GM12878 (cell line): ENCODE data around the gene GPHB5. TPM values are rescaled to one million over a fixed set of nuclear protein-coding genes. Genes with fewer than 3 reads are reported as not detected.

ENCODE experiments used
- ATAC-seq: fragments of 200-7000 bp; cut with Tn5 transposase; 3 replicates; pipeline ENCODE4 v1.9.1; 2020; ENCODE audit warnings: mild to moderate bottlenecking, moderate library complexity
- BruUV-seq: library from RNA; stranded (reverse); fragments of 400-500 nt; replicated peaks from 2 replicates; lab custom pipeline; 2021; lab: Mats Ljungman, UMichigan
- CTCF ChIA-PET: fragments of 300-600 bp; sonication (Branson Sonifier 250); formaldehyde crosslinking; extraction: SDS; loops from one replicate; lab custom pipeline; 2021; ENCODE audit warnings: inconsistent platforms; lab: Yijun Ruan, JAX
- POLR2A ChIA-PET: fragments of 350-600 bp; formaldehyde crosslinking; extraction: SDS; loops from one replicate; lab custom pipeline; 2021; ENCODE audit warnings: inconsistent platforms; lab: Charles Lee
- RAD21 ChIA-PET: fragments of 300-600 bp; sonication (Branson Sonifier 250); formaldehyde crosslinking; loops from one replicate; lab custom pipeline; 2023; ENCODE audit warnings: antibody characterized with exemption; ENCODE audit not compliant: unreplicated experiment; lab: Charles Lee
- SMC1A ChIA-PET: fragments of 300-600 bp; sonication (Branson Sonifier 250); formaldehyde crosslinking; loops from one replicate; lab custom pipeline; 2023; ENCODE audit not compliant: unreplicated experiment, uncharacterized antibody; lab: Charles Lee
- DNase-seq: peaks from one replicate; pipeline ENCODE4 v3.0.0-alpha.2; 2011; ENCODE audit warnings: low read depth, low spot score
- FAIRE-seq: peaks from 3 replicates; lab custom pipeline; 2011; peaks lifted over from hg19 to GRCh38; lab: Jason Lieb, UNC
- H2AFZ ChIP-seq: 2 replicates; pipeline ENCODE4 v1.6.0; 2011; ENCODE audit warnings: low read depth, low read length, control low read depth; ENCODE audit not compliant: control insufficient read depth
- H3K27ac ChIP-seq: 2 replicates; pipeline ENCODE4 v1.5.1; 2011; ENCODE audit warnings: control low read depth; ENCODE audit not compliant: control insufficient read depth, insufficient read depth
- H3K27me3 ChIP-seq, 2 experiments: replicated peaks in 1 of 2; 2 replicates each; pipeline versions ENCODE4 v1.6.0 to v1.6.1; 2011; ENCODE audit warnings: low read length in 1 of 2; ENCODE audit not compliant: control insufficient read depth in 2 of 2, insufficient read depth in 2 of 2
- H3K36me3 ChIP-seq, 2 experiments: 2 replicates each; pipeline ENCODE4 v1.5.1; 2011; ENCODE audit warnings: low read length in 1 of 2; ENCODE audit not compliant: control insufficient read depth in 2 of 2, insufficient read depth in 2 of 2
- H3K4me1 ChIP-seq: 2 replicates; pipeline ENCODE4 v1.6.1; 2011; ENCODE audit warnings: mild to moderate bottlenecking, low read length, moderate library complexity, mixed read lengths; ENCODE audit not compliant: control insufficient read depth, insufficient read depth
- H3K4me2 ChIP-seq: 2 replicates; pipeline ENCODE4 v1.6.0; 2011; ENCODE audit warnings: control low read depth; ENCODE audit not compliant: control insufficient read depth, insufficient read depth
- H3K4me3 ChIP-seq: fragments of 200-600 bp; sonication (generic); 2 replicates; pipeline ENCODE4 v1.5.1; 2016
- H3K79me2 ChIP-seq: 2 replicates; pipeline ENCODE4 v1.6.0; 2011; ENCODE audit warnings: low read length; ENCODE audit not compliant: control insufficient read depth, insufficient read depth
- H3K9ac ChIP-seq: 2 replicates; pipeline ENCODE4 v1.8.0; 2011; ENCODE audit warnings: low read length, control low read depth, mixed read lengths; ENCODE audit not compliant: control insufficient read depth, insufficient read depth
- H3K9me3 ChIP-seq: replicated peaks from 3 replicates; pipeline ENCODE4 v1.5.1; 2011; ENCODE audit warnings: mild to moderate bottlenecking, low read length; ENCODE audit not compliant: control insufficient read depth, insufficient read depth
- H4K20me1 ChIP-seq: 2 replicates; pipeline ENCODE4 v1.6.0; 2011; ENCODE audit not compliant: control insufficient read depth, insufficient read depth
- ATF2 ChIP-seq: IDR thresholded peaks from 2 replicates; pipeline ENCODE4 v1.6.1; 2012; ENCODE audit warnings: low read length, inconsistent platforms
- CHD2 ChIP-seq: IDR thresholded peaks from 2 replicates; pipeline ENCODE4 v1.6.1; 2011; ENCODE audit warnings: low read depth, low read length, improper control_type of control experiment, borderline replicate concordance
- CREB1 ChIP-seq: IDR thresholded peaks from 2 replicates; pipeline ENCODE4 v1.6.1; 2012; ENCODE audit warnings: low read depth, mild to moderate bottlenecking, inconsistent platforms
- CREM ChIP-seq: IDR thresholded peaks from 2 replicates; pipeline ENCODE4 v1.6.1; 2014; ENCODE audit warnings: antibody characterized with exemption, low read depth
- EED ChIP-seq: sonication (generic); IDR thresholded peaks from 2 replicates; pipeline ENCODE4 v1.6.1; 2016; ENCODE audit warnings: antibody characterized with exemption, low read depth
- ELK1 ChIP-seq: IDR thresholded peaks from 2 replicates; pipeline ENCODE4 v1.6.1; 2012; ENCODE audit warnings: low read depth, low read length, improper control_type of control experiment
- FOS ChIP-seq: IDR thresholded peaks from 3 replicates; pipeline ENCODE4 v1.6.1; 2011; ENCODE audit warnings: borderline replicate concordance; ENCODE audit not compliant: insufficient read length; ENCODE audit errors: extremely low read depth
- GABPA ChIP-seq: IDR thresholded peaks from 2 replicates; pipeline ENCODE4 v1.6.1; 2014; ENCODE audit warnings: antibody characterized with exemption, low read depth, mild to moderate bottlenecking, inconsistent platforms
- JUNB ChIP-seq: IDR thresholded peaks from 2 replicates; pipeline ENCODE4 v1.6.1; 2016; ENCODE audit warnings: antibody characterized with exemption, mild to moderate bottlenecking
- RUNX3 ChIP-seq: IDR thresholded peaks from 2 replicates; pipeline ENCODE4 v1.6.1; 2012; ENCODE audit warnings: low read length, inconsistent platforms
- SIN3A ChIP-seq: IDR thresholded peaks from 2 replicates; pipeline ENCODE4 v1.6.1; 2012; ENCODE audit warnings: low read depth, low read length, improper control_type of control experiment
- ZNF384 ChIP-seq: IDR thresholded peaks from 2 replicates; pipeline ENCODE4 v1.6.1; 2012; ENCODE audit warnings: low read depth, mild to moderate bottlenecking, low read length, improper control_type of control experiment, borderline replicate concordance
- WGBS: methylation state at CpG from one replicate; pipeline ENCODE4 v1.1.6; 2016; ENCODE audit warnings: low lambda C conversion rate; ENCODE audit not compliant: insufficient replicate concordance, insufficient coverage; ENCODE audit errors: missing lambda C conversion rate; 5-methylcytosine and 5-hydroxymethylcytosine counted together
- in situ Hi-C: fragments of 300-500 bp; cut with MboI; formaldehyde crosslinking; loops from 9 replicates; pipeline ENCODE4 v1.14.3; 2018; ENCODE audit warnings: mixed read lengths
- intact Hi-C: fragments of 100-400 bp; cut with micrococcal nuclease; formaldehyde crosslinking; loops from one replicate; pipeline ENCODE4 v1.14.2; 2022; ENCODE audit not compliant: unreplicated experiment
- polyA plus RNA-seq, 11 experiments: library from polyadenylated mRNA; depleted of rRNA in 4 of 11; unstranded in 6 of 11; stranded (reverse) in 5 of 11; fragments of >200 nt; fragmentation: Nextera tagmentation in 4 of 11; fragmentation: Illumina TruSeq in 1 of 11; extraction: Ambion mirVana in 4 of 11; extraction: Trizol in 1 of 11; gene quantifications; 1 replicate in 1 of 11; 2 replicates in 10 of 11; pipeline versions ENCODE4 v1.2.1 to v1.2.3, GENCODE V29; 2011 to 2016; ENCODE audit warnings: inconsistent platforms in 2 of 11, missing spikeins in 2 of 11, low read depth in 1 of 11
- total RNA-seq, 4 experiments: library from RNA; depleted of rRNA in 3 of 4; stranded (reverse); fragments of >200 nt in 3 of 4; fragmentation: Illumina TruSeq in 1 of 4; extraction: Trizol in 1 of 4; gene quantifications; 2 replicates each; pipeline versions ENCODE4 v1.2.1 to v1.2.3, GENCODE V29; 2013 to 2021

Gene GPHB5
- total and polyA plus RNA-seq, 10 of the 15 experiments (the other 5 are each of a cell fraction or from before 2014, with no cell fraction given), result not detected

- SMC1A ChIA-PET, result interaction anchor here (0.7 to 2.1 kb wide), 4 partner anchors 9 to 1105 kb away, joined by 3 to 6 read pairs (median 4); no protein-coding TSS in a partner anchor
- TF ChIP-seq JUNB (peak; percentile 46), EED (no peak), RUNX3 (peak; percentile 45; the same call in 1 of the 2 replicates)
- TF ChIP-seq, all 136 proteins: peak for 2
- Histone ChIP-seq H3K79me2 (no peaks in the 10 kb centered on the region), H2AFZ (peak overlapping the region; percentile 64), H4K20me1 (no peaks in the 10 kb centered on the region), H3K4me3 (no peak overlapping the region), H3K4me2 (peak overlapping the region; percentile 72; the same call in 1 of the 2 replicates), H3K27me3 (no peaks in the 10 kb centered on the region), H3K9me3 (no peaks in the 10 kb centered on the region), H3K4me1 (peaks cover 13% of the 10 kb centered on the region), H3K9ac (no peak overlapping the region), H3K27ac (peak overlapping the region; percentile 27; the same call in 1 of the 2 replicates), H3K36me3 (no peaks in the 10 kb centered on the region)
- ChIA-PET RAD21 (no interaction called here), CTCF (interaction anchor here (0.7 to 1.4 kb wide), 3 partner anchors 9 to 1121 kb away, joined by 3 read pairs; no protein-coding TSS in a partner anchor), POLR2A (interaction anchor here (0.6 kb wide), 1 partner anchor 110 kb away, joined by 4 read pairs; no protein-coding TSS in a partner anchor)
- BruUV-seq, result no TSS peak
- ATAC-seq (no peak; the same call in 2 of the 3 replicates), FAIRE-seq (no peak), DNase-seq (no peak)
- in situ Hi-C loops, result loop anchor here (5.0 kb wide), 1 partner anchor 1117 kb away; no protein-coding TSS in a partner anchor
- intact Hi-C loops, result no loop called here
- 38% methylated on average over 7 of the region's 7 CpGs for WGBS
Measured at GRCh38 chr14:63283884-63284248, 34.9 kb downstream of the GPHB5 start.

GRCh38 chr14:63282997-63283883 is 35.5 kb downstream of the GPHB5 start:
- in situ Hi-C loops (loop anchor here (5.0 kb wide), 1 partner anchor 1116 kb away; no protein-coding TSS in a partner anchor), intact Hi-C loops (no loop called here)
- Histone ChIP-seq H3K4me1 (peaks cover 13% of the 10 kb centered on the region), H3K4me3 (0 out of 2 replicates have a peak overlapping the region, but pooled peaks have one; percentile 11), H2AFZ (peak overlapping the region; percentile 64), H3K9me3 (no peaks in the 10 kb centered on the region), H3K27me3 (no peaks in the 10 kb centered on the region), H3K4me2 (peak overlapping the region; percentile 72), H3K36me3 (no peaks in the 10 kb centered on the region), H3K27ac (peak overlapping the region; percentile 27; the same call in 1 of the 2 replicates), H3K9ac (no peak overlapping the region; the same call in 1 of the 2 replicates), H4K20me1 (no peaks in the 10 kb centered on the region), H3K79me2 (no peaks in the 10 kb centered on the region)
- SMC1A ChIA-PET, result interaction anchor here (0.7 to 2.1 kb wide), 4 partner anchors 9 to 1104 kb away, joined by 3 to 6 read pairs (median 4); no protein-coding TSS in a partner anchor
- DNase-seq, result no peak
- RAD21 ChIA-PET, result no interaction called here
- ATAC-seq, result peak; percentile 80
- POLR2A ChIA-PET, result no interaction called here
- WGBS, result 11% methylated on average over 8 of the region's 8 CpGs
- CTCF ChIA-PET, result interaction anchor here (0.7 to 1.4 kb wide), 3 partner anchors 9 to 1121 kb away, joined by 3 read pairs; no protein-coding TSS in a partner anchor
- peak; percentile 85 for FAIRE-seq
- BruUV-seq, result no TSS peak
- TF ChIP-seq FOS (no peak), RUNX3 (peak; percentile 42), ATF2 (peak; percentile 32; the same call in 1 of the 2 replicates), SIN3A (no peak), CREB1 (peak; percentile 59), CHD2 (no peak), GABPA (no peak), JUNB (peak; percentile 65), CREM (peak; percentile 16; the same call in 1 of the 2 replicates), ZNF384 (no peak), ELK1 (no peak)
